ENCODE results near the gene WDR37. TPM values are rescaled to one million over a fixed set of nuclear protein-coding genes. Genes with fewer than 3 reads are reported as not detected.
"Not testable (repeated sequence)": the region's sequence is repeated elsewhere in the genome, so short reads cannot be mapped to it uniquely, and the experiment has no call there.

WDR37 gene
- total RNA-seq, 1 donor from 2014 or later: 32.1 TPM

- no peak for DNase-seq (ENCODE audit: low read depth, low spot score)
These were observed 96.4 kb downstream of the WDR37 start for GRCh38 chr10:1152386-1153250.

- DNase-seq (ENCODE audit: low read depth, low spot score): no peak
These were observed 97.1 kb downstream of the WDR37 start for GRCh38 chr10:1153251-1153763.

GRCh38 chr10:1153805-1154351 is 97.7 kb downstream of the WDR37 start:
- DNase-seq (ENCODE audit: low read depth, low spot score): no peak

- DNase-seq (ENCODE audit: low read depth, low spot score): no peak
These were observed 98.5 kb downstream of the WDR37 start for GRCh38 chr10:1154531-1155295.

- DNase-seq (ENCODE audit: low read depth, low spot score): no peak
These were observed 99.8 kb downstream of the WDR37 start for GRCh38 chr10:1155791-1156615.

- DNase-seq (ENCODE audit: low read depth, low spot score): no peak
These were observed 100.4 kb downstream of the WDR37 start for GRCh38 chr10:1156616-1156886.

- no peak for DNase-seq (ENCODE audit: low read depth, low spot score)
These were observed 100.9 kb downstream of the WDR37 start for GRCh38 chr10:1156921-1157614.

- no peak for DNase-seq (ENCODE audit: low read depth, low spot score)
These were observed 101.4 kb downstream of the WDR37 start for GRCh38 chr10:1157615-1157933.

- DNase-seq (ENCODE audit: low read depth, low spot score): no peak
These were observed 101.9 kb downstream of the WDR37 start for GRCh38 chr10:1158066-1158465.

- DNase-seq (ENCODE audit: low read depth, low spot score): not testable (repeated sequence)
These were observed 102.4 kb downstream of the WDR37 start for GRCh38 chr10:1158536-1158935.

- DNase-seq (ENCODE audit: low read depth, low spot score): no peak
These were observed 103.2 kb downstream of the WDR37 start for GRCh38 chr10:1159131-1160061.

- no peak for DNase-seq (ENCODE audit: low read depth, low spot score)
These were observed 104.6 kb downstream of the WDR37 start for GRCh38 chr10:1160561-1161314.

- not testable (repeated sequence) for DNase-seq (ENCODE audit: low read depth, low spot score)
These were observed 105.1 kb downstream of the WDR37 start for GRCh38 chr10:1161315-1161673.

GRCh38 chr10:1162481-1163203 is 106.5 kb downstream of the WDR37 start:
- DNase-seq (ENCODE audit: low read depth, low spot score): no peak

- DNase-seq (ENCODE audit: low read depth, low spot score): no peak
These were observed 107.0 kb downstream of the WDR37 start for GRCh38 chr10:1163204-1163660.

- no peak for DNase-seq (ENCODE audit: low read depth, low spot score)
These were observed 107.6 kb downstream of the WDR37 start for GRCh38 chr10:1163831-1164230.

GRCh38 chr10:1166101-1166827 is 110.1 kb downstream of the WDR37 start:
- DNase-seq (ENCODE audit: low read depth, low spot score): no peak

- no peak for DNase-seq (ENCODE audit: low read depth, low spot score)
These were observed 110.7 kb downstream of the WDR37 start for GRCh38 chr10:1166828-1167275.
